ACC112 (cell line): ENCODE measurements around the gene TSPAN9.

Experiments used
- H2AFZ ChIP-seq: fragments of 200-600 bp; sonication (generic); one replicate; pipeline ENCODE4 v1.6.0; 2017; ENCODE audit warnings: antibody characterized with exemption, low read length; ENCODE audit not compliant: unreplicated experiment
- H3K27ac ChIP-seq: fragments of 200-600 bp; sonication (generic); 2 replicates; pipeline ENCODE4 v1.5.1; 2014; ENCODE audit warnings: low read depth, mild to moderate bottlenecking, antibody characterized with exemption, low read length, moderate library complexity
- H3K27me3 ChIP-seq: fragments of 200-600 bp; sonication (generic); 2 replicates; pipeline ENCODE4 v1.6.1; 2014; ENCODE audit warnings: mild to moderate bottlenecking, antibody characterized with exemption, low read length, moderate library complexity, mixed read lengths; ENCODE audit not compliant: insufficient read depth
- H3K36me3 ChIP-seq: fragments of 200-600 bp; sonication (generic); 2 replicates; pipeline ENCODE4 v1.6.1; 2016; ENCODE audit warnings: mild to moderate bottlenecking, antibody characterized with exemption, low read length, moderate library complexity, mixed read lengths; ENCODE audit not compliant: insufficient read depth
- H3K4me1 ChIP-seq: fragments of 200-600 bp; sonication (generic); one replicate; pipeline ENCODE4 v1.6.1; 2016; ENCODE audit warnings: low read length, mixed read lengths; ENCODE audit not compliant: insufficient read depth, unreplicated experiment, control insufficient read depth
- H3K4me3 ChIP-seq: fragments of 200-600 bp; sonication (generic); 2 replicates; pipeline ENCODE4 v1.5.1; 2014; ENCODE audit warnings: mild to moderate bottlenecking, low read depth, low read length
- H3K79me2 ChIP-seq: fragments of 200-600 bp; sonication (generic); one replicate; pipeline ENCODE4 v1.6.0; 2016; ENCODE audit warnings: low read length; ENCODE audit not compliant: control insufficient read depth, unreplicated experiment, insufficient read depth

Gene TSPAN9

DNA sequence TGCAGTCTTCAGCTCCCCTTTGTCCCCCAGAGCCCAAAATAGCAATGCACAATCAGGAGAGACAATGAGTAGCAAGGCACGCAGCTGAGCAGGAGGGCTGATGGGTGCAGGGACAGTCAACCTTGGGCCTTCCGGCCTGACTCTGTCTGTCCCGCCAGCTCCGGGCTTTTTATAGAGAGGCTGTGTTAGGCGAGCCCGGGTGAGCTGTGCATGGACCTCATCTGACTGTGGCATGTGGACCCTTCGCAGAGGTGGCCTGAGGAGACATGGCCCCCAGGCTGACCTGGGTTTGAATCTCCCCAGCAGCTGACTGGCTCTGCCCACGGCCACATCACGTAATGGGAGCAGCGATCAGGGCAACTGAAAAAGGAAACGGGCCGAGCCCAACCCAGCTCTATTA, 177.9 kb downstream of the TSPAN9 start:
- H3K4me1 ChIP-seq, result no peaks in the 10 kb centered on the region
- no peaks in the 10 kb centered on the region for H3K27me3 ChIP-seq
- no peaks in the 10 kb centered on the region for H3K36me3 ChIP-seq
- H3K27ac ChIP-seq, result no peak overlapping the region
- H2AFZ ChIP-seq, result no peak overlapping the region
- no peak overlapping the region for H3K4me3 ChIP-seq
- H3K79me2 ChIP-seq, result no peaks in the 10 kb centered on the region

DNA sequence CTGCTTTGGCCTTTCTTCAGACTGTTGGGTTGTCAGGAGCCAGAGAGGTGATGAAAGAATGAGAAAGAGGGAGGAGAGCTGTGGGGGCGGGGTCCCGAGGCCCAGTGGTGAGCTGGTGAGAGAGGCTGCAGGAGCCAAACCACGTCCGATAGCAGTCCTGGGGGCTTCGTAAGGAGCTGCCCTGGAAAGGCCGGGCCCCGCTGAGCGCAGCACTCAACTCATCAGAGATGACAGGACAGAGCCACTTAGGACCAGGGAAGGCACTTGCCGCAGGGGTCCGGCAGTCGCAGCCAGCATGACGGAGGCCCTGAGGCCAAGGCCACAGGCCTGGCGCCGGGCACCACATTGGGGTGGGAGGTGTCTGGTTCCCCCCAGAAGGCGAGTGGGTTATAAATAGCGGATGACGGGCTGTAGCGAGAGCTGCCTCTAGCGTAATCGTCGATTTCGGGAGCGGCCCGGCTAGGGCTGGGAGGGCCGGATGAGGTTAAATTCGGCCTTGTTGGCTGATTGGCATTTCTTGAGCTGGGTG, 179.0 kb downstream of the TSPAN9 start:
- Histone ChIP-seq H2AFZ (no peak overlapping the region), H3K4me1 (no peaks in the 10 kb centered on the region), H3K36me3 (no peaks in the 10 kb centered on the region), H3K27me3 (no peaks in the 10 kb centered on the region), H3K4me3 (no peak overlapping the region), H3K79me2 (no peaks in the 10 kb centered on the region), H3K27ac (no peak overlapping the region)

DNA sequence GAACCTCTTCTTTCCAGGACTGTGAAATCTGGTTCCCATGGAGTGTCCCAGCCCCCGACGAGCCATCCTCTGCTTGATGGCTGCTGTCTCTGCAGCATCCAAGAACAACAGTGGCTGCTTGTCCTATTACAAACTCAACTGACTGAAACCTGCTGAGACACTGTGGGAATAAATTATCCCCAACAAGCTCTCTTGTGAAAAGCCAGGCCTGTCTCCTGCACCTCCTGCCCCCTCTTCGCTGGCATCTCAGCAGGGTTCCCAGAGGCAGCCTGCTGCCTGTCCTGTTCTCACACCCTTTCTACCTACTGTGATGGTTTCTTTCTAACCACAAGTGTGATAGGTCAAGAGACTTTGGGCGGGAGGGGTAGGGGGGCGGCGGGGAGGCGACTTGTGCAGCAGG, 180.2 kb downstream of the TSPAN9 start:
- Histone ChIP-seq H3K4me1 (peaks cover 3% of the 10 kb centered on the region), H3K4me3 (no peak overlapping the region), H3K79me2 (no peaks in the 10 kb centered on the region), H2AFZ (no peak overlapping the region), H3K27ac (no peak overlapping the region), H3K27me3 (no peaks in the 10 kb centered on the region), H3K36me3 (no peaks in the 10 kb centered on the region)

DNA sequence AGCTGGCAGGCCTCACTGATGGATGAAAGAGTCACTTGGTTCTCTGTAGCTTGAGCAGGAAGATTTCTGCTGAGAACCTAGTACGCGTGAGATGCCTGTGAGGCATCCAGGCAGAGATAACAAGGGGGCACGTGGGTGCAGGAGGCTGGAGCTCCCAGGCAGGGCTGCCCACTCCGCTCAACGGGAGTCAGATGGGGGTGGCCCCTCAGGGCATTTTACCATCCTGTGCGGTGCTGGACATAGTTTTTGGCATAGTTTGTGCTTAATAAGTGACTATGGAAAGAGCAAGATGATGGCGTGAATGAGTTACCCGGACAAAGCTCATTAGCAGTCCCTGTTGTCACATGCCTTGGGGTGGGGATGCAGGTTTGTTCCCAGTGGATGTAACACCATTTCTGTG, 182.8 kb downstream of the TSPAN9 start:
- Histone ChIP-seq H3K4me1 (peaks cover 3% of the 10 kb centered on the region), H3K4me3 (no peak overlapping the region), H3K36me3 (no peaks in the 10 kb centered on the region), H3K79me2 (no peaks in the 10 kb centered on the region), H2AFZ (no peak overlapping the region), H3K27ac (no peak overlapping the region), H3K27me3 (no peaks in the 10 kb centered on the region)

DNA sequence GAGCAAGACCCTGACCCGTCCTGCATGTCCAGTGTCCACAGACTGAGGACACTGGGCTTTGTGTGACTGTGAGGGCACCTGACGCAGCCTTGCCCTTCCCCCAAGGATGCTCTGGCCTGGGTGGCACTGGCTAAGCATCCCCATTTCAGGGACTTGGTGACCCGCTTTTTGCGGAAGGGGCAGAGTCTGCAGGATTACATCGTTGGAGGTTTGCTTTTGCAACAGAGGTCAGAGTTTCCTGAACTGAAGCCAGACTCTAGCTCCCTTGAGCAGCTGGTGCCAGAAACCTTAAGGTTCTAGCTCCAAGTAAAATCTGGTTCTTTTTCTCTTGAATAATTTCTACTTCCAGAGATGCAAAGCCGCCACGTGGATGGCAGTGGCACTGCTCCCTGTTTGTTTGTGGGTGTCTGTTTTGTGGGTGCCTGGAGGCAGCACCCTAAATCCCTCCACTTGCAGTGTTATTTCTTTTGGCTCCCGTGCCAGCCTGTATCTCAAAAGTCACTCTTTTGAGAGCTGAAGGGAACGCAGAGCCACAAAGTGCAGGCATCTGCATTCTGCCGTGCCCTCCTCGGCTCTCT, 184.7 kb downstream of the TSPAN9 start:
- Histone ChIP-seq H3K4me3 (no peak overlapping the region), H3K27ac (no peak overlapping the region), H3K4me1 (peaks cover 3% of the 10 kb centered on the region), H3K36me3 (no peaks in the 10 kb centered on the region), H2AFZ (no peak overlapping the region), H3K79me2 (no peaks in the 10 kb centered on the region), H3K27me3 (no peaks in the 10 kb centered on the region)

DNA sequence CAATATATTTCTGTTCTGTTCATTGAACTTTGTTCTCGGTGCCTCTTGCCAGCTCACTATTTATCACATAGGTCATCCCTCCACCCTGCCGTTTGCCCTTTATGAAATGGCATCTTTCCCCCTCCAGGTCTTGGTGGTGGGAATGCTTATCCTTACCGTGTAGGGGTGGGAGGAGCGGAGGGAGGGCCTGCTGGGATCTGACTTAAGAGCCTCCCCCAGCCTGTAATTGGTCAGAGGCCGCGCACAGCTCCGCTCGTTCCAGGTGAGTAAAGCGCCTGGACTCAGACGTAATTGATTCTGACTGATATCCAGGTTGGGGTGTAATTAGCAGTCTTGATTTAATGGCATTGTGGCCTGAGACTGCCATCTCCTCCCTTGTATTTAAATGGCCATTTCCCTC, 185.3 kb downstream of the TSPAN9 start:
- H3K36me3 ChIP-seq, result no peaks in the 10 kb centered on the region

DNA sequence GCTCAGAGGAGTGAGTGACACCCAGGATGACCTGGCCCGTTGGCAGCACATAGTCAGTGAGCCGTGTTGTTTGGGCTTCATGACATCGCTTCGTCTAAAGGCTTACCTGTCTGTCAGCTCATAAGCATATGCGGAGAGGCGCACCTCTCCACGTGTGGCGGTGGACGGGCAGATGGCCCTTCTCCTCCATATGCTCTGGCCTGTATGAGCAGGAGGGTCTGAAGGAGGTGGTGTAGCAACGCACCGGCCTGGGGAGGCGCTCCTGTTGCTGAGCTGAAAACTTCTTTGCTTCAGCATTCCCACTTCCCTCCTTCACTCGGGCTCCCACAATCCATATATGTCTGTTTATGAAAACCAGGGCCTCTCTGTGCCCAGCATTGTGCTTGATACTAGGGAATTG, 186.1 kb downstream of the TSPAN9 start:
- no peaks in the 10 kb centered on the region for H3K79me2 ChIP-seq
- H3K36me3 ChIP-seq, result no peaks in the 10 kb centered on the region
- H3K27me3 ChIP-seq, result no peaks in the 10 kb centered on the region

More for the DNA sequence above, 185.3 kb downstream of the TSPAN9 start:
- H3K79me2 ChIP-seq, result no peaks in the 10 kb centered on the region
- H3K4me3 ChIP-seq, result no peak overlapping the region
- H3K4me1 ChIP-seq, result peaks cover 3% of the 10 kb centered on the region
- no peak overlapping the region for H3K27ac ChIP-seq
- H3K27me3 ChIP-seq, result no peaks in the 10 kb centered on the region
- no peak overlapping the region for H2AFZ ChIP-seq

DNA sequence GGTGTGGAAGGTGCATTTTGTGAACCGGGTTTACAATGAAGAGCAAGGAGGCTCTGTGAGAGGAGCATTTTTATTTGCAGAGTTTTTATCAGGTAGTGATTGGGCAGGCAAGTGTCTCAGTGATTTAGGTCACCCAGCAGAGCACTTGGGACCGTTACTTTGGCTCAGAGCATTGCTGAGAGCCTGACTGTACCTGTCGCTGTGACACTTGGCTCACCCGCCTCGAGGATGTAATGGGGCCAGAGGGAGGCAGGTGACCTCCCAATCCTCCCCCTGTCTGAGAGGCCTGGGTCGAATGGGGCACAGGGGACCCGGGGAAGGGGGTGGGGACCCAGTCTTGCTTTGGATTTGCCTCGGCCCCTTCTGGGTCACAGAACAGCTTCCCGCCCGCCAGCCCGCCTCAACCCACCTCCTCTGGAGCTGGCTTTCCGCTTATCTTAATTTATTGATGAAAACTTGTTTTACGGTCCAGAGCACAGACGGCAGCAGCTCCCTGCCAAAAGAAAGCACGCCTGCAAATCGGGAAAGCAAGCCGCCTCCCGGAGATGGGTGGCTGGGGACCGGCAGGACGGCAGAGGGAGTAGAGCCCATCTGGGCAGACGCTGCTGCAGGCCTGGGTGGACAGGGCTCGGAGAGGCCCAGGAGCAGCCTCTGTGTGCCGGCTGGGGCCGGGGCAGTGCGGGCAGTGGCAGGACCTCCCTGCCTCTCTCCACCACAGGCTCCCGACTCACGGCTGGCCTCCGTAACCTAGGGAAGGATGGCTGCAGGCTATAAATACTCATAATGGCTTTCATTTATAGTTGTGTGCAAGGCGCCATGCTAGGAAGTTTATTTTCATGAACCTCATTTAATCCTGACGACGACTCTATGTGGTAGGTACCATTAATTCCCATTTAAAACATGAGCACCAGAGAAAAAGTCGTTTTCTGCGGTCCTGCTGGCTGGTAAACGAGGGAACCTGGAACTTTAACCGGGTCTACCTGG, 187.1 kb downstream of the TSPAN9 start:
- Histone ChIP-seq H3K27me3 (no peaks in the 10 kb centered on the region), H3K4me1 (peaks cover 3% of the 10 kb centered on the region), H3K27ac (no peak overlapping the region), H2AFZ (no peak overlapping the region), H3K36me3 (no peaks in the 10 kb centered on the region), H3K79me2 (no peaks in the 10 kb centered on the region), H3K4me3 (no peak overlapping the region)

More for the DNA sequence above, 186.1 kb downstream of the TSPAN9 start:
- peaks cover 3% of the 10 kb centered on the region for H3K4me1 ChIP-seq
- no peak overlapping the region for H2AFZ ChIP-seq
- H3K4me3 ChIP-seq, result no peak overlapping the region
- no peak overlapping the region for H3K27ac ChIP-seq

DNA sequence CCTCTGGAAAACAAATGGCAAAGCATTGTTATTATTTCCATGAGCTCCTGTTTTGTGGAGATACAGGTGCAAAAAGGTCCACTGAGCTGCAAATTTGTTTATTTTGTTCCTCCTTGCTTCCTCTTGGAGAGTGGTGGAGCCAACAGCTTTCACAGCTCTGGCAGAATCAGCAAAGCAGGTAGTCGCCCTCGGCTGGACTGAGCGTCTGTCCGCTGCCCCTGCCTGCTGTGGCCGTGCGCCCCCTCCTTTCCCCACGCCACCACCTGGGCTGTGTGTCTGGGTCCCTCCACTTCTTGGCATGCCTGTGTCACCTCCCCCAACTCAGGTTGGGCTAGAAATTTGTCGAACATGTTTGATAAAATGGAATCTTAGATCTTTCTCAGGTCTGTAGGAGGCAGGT, 188.2 kb downstream of the TSPAN9 start:
- Histone ChIP-seq H3K79me2 (no peaks in the 10 kb centered on the region), H2AFZ (no peak overlapping the region), H3K36me3 (no peaks in the 10 kb centered on the region), H3K27ac (no peak overlapping the region), H3K27me3 (no peaks in the 10 kb centered on the region), H3K4me3 (no peak overlapping the region), H3K4me1 (peaks cover 3% of the 10 kb centered on the region)

DNA sequence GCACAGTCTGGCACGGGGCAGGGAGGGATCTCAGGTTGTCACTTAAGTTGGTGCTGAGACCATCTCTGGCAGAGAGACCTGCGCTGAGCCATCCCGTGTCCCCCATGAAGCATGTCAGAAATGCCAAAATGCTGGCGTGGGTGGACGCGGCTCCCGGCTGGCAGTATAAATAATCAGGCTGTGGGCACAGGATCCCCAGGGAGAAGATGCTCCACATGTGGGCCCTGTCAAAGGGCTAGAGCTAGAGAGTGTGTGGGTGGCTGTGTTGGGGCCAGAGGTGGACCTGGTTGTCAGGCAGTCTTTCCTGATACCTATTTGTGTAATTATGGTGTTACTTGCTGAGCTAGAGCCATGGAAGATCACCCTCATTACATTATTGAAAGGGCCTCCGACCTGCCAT, 189.5 kb downstream of the TSPAN9 start:
- no peak overlapping the region for H3K4me3 ChIP-seq
- no peak overlapping the region for H3K27ac ChIP-seq
- no peaks in the 10 kb centered on the region for H3K27me3 ChIP-seq
- no peaks in the 10 kb centered on the region for H3K36me3 ChIP-seq
- no peak overlapping the region for H2AFZ ChIP-seq
- H3K4me1 ChIP-seq, result peaks cover 2% of the 10 kb centered on the region
- no peaks in the 10 kb centered on the region for H3K79me2 ChIP-seq

DNA sequence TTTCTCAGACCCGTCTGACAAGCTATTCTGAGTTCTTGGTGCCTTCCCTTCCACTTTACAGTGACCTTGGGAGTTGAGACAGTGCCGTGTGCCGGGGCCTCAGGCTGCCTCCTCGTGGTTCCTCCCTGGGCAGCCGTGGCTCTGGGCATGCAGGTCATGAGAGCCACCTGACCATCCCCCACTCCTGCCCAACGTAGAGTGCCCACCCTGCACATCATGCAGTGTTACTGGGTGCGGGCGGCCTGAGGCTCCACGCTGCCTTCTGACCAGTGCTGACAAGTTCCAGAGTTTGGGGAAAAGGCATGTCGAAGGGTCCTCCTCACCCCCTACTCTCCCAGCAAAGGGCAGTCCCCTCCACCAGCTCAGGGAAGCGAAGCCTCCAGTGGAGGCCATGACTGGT, 190.5 kb downstream of the TSPAN9 start:
- H3K27me3 ChIP-seq, result no peaks in the 10 kb centered on the region
- H3K36me3 ChIP-seq, result no peaks in the 10 kb centered on the region
- H2AFZ ChIP-seq, result no peak overlapping the region
- no peak overlapping the region for H3K4me3 ChIP-seq
- no peaks in the 10 kb centered on the region for H3K4me1 ChIP-seq
- no peak overlapping the region for H3K27ac ChIP-seq
- no peaks in the 10 kb centered on the region for H3K79me2 ChIP-seq
